ENCODE results near the gene STAC3.

DNA sequence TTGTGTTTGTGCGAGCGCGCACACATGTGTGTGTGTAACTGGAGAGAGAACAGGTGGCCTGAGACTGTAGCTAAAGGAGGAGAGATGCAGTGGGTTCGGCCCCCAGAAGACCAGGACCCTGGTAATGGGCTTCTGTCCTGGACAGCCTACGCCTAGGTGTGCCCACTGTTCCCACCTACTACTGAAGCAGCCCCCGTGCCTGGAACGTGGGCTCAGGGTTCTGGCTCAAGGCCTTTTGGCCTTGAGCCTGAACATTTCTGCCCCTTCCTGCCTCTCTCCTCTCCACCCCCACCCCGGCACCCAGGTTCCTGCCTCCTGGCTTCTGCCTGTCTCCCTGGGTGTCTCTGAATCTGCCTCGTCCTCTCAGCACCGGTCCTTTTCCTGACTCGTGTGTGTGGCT, 35.9 kb downstream of the STAC3 start:
- TF ChIP-seq, protein P1, sequence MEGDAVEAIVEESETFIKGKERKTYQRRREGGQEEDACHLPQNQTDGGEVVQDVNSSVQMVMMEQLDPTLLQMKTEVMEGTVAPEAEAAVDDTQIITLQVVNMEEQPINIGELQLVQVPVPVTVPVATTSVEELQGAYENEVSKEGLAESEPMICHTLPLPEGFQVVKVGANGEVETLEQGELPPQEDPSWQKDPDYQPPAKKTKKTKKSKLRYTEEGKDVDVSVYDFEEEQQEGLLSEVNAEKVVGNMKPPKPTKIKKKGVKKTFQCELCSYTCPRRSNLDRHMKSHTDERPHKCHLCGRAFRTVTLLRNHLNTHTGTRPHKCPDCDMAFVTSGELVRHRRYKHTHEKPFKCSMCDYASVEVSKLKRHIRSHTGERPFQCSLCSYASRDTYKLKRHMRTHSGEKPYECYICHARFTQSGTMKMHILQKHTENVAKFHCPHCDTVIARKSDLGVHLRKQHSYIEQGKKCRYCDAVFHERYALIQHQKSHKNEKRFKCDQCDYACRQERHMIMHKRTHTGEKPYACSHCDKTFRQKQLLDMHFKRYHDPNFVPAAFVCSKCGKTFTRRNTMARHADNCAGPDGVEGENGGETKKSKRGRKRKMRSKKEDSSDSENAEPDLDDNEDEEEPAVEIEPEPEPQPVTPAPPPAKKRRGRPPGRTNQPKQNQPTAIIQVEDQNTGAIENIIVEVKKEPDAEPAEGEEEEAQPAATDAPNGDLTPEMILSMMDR (IDR thresholded peaks at IDR 0.05) = no peak
- no peak for TF ChIP-seq POLR2A (IDR thresholded peaks at IDR 0.05)
- no peak for TF ChIP-seq POLR2AphosphoS5 (IDR thresholded peaks at IDR 0.05; ENCODE audit: insufficient read depth in 1 of 2, low read depth in 1 of 2)
